NCI-H1436 treated with DMSO at 0.1 percent for 48 hours (cell line): ENCODE measurements around the gene FAM174C.
A peak's percentile ranks its signal among the peaks of the same experiment; 100 is the strongest.

ENCODE experiments used
- DNase-seq: peaks from one replicate; lab custom pipeline; 2025; lab: John Stamatoyannopoulos, UW

FAM174C gene

DNA sequence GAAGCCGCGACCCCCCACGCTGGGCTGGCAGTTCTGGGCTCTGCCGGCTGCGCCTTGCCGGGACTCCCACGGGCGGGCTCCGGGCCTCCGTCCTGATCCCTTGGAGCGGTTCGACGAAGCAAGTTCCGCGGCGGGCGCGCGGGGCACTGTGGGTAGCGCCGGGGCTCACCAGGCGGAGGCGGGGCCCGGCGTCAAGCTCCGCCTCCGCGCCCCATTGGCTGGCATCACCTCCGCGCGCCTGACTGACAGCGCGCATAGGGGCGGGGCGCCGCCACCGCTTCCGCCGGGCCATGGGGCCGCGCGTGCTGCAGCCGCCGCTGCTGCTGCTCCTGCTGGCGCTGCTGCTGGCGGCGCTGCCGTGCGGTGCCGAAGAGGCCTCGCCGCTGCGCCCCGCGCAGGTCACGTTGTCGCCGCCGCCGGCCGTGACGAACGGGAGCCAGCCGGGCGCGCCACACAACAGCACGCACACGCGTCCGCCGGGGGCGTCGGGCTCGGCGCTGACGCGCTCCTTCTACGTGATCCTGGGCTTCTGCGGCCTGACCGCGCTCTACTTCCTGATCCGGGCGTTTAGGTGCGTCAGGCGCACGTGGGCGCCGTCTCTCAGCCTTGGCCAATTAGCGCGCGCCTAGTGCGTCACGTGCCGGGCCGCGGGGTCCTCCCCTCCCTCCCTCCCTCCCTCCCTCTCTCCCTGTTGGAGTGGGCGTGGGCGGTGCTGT is at the start of gene FAM174C:
FAM174C (plus strand) TSS at position 271 of the 716 bp plus-strand sequence; CDS start at position 291, 20 bp downstream.
- DNase-seq: peak; percentile 65

- DNase-seq: no peak
Observed at GRCh38 chr19:1226227-1226518, 49.2 kb upstream of the FAM174C start.

- no peak for DNase-seq
Observed at GRCh38 chr19:1226522-1227303, 48.6 kb upstream of the FAM174C start.

DNA sequence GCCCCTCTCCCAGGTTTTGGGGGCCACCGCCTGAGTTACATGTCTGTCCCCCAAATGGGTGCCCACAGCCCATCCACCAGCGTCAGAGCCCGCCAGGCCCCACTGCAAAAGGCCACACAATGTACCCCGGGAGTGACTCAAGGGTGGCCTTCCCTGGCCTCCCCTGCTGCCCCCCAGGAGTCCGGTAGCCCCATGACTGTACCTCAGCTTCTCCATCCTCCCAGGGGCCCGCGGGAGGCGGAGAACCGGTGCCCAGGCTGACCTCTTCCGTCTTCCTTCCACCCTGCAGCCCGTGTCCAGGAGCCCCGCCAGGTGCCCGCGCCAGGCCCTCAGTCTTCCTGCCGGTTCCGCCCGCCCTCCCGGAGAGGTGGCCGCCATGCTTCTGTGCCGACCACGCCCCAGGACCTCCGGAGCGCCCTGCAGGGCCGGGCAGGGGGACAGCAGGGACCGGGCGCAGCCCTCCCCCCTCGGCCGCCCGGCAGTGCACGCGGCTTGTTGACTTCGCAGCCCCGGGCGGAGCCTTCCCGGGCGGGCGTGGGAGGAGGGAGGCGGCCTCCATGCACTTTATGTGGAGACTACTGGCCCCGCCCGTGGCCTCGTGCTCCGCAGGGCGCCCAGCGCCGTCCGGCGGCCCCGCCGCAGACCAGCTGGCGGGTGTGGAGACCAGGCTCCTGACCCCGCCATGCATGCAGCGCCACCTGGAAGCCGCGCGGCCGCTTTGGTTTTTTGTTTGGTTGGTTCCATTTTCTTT is 47.9 kb upstream of the FAM174C start:
- no peak for DNase-seq

- no peak for DNase-seq
Observed at GRCh38 chr19:1228161-1228957, 47.0 kb upstream of the FAM174C start.

DNA sequence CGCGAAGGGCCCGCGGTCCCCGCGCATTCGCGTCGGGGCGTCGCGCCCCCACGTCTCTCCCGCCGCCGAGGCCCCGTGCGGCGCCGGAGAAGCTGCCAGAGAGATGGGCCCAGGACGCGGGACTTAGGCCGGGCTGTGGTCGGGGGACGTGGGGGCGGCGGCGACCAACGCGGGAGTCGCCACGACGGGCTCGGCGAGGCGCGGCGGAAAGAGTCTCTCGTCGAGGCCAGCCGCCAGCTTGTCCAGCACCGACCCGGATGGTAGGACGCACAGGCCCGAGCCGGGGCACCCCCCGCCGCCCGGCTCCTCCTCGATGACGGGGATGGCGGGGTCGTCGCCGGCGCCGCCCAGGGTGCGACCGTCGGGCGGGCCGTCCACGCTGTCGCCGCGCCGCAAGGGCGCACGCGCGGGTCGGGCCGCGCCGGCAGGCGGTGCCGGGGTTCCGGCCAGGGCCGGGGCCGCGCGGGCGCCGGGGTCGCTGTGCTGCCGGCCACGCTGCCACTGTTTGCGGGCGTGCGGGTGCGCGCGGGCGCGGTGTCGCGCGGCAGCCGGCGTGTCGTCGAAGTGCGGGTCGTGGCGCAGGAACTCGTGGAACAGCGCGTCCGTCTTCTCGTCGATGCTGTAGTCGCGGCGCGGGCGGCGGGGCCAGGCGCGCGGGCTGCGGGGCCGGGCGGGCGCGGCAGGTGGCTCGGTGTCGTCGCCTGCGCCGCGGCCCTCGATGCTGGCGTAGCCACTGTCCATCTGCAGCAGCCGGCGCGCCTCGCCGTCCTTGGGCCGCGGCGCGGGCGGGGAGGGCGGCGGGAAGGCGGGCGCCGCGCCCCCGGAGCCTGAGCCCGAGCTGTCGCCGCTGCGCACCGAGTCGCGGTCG is 46.0 kb upstream of the FAM174C start:
- DNase-seq: no peak

- DNase-seq: no peak
Observed at GRCh38 chr19:1229924-1230782, 45.2 kb upstream of the FAM174C start.

- no peak for DNase-seq
Observed at GRCh38 chr19:1230783-1231489, 44.4 kb upstream of the FAM174C start.

DNA sequence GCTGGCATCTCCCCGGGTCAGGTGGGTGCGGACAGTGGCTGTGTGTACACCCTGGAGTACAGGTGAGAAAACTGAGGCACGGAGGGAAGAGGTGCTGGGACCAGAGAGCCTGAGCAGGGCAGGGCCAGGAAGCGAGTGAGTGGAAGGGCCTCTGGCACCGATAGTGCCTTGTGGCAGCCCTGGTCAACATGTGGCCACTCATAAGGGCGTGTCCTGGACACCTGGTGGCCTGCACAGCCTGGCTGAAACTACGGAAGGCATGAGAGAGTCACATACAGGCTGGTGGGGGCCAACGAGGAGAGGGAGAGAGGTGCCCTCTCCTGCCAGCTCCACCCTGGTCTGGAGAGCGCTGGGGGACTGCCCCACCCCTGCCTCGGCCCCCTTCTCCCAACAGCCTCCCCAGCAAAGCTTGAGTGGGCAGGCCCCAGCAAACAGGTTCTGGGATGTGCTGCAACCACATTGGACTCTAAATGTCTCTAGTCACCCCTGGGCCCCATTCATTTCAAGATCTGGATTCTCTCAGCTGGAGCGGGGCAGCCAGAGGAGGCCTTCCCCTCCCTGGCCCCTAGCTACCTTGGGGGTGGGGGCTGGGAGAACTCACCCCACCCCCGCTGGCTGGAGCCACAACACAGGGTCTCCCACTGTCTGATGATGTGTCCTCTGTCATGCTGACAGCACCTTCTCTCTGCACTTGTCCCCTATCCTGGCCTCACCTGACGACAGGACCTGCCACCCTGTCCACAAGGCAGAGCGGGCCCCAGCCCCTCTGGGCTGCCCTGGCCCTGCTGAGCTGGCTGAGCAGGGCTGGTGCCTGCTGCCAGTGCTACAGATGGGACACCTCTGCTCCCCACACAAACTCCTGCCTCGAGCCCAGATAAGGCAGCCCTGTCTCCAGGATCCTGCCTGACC is 43.3 kb upstream of the FAM174C start:
- DNase-seq: no peak

- no peak for DNase-seq
Observed at GRCh38 chr19:1232652-1233072, 42.7 kb upstream of the FAM174C start.

- DNase-seq: no peak
Observed at GRCh38 chr19:1233115-1233667, 42.1 kb upstream of the FAM174C start.

GRCh38 chr19:1234051-1234954 is 41.0 kb upstream of the FAM174C start:
- no peak for DNase-seq

DNA sequence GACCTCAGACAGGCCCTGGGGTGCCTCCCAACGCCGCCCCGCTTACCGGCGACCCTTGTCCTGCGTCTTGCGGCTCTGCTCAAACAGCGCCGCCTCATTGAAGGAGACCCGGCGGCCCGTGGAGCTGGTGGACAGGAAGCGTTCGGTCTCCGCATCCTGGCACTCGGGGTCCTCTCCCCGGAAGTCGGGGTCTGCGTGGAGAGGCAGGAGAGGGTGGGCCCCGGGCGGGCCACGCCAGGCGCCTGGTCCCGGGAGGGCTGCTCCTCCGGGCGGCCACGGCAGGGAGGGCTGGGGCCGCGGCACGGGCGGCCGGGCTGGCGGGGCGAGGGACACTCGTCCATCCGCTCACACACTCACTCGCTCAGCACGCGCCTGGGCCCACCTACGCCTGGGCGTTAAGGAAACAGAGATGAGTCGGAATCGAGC is 40.4 kb upstream of the FAM174C start:
- DNase-seq: no peak

GRCh38 chr19:1235625-1236538 is 39.4 kb upstream of the FAM174C start:
- no peak for DNase-seq

DNA sequence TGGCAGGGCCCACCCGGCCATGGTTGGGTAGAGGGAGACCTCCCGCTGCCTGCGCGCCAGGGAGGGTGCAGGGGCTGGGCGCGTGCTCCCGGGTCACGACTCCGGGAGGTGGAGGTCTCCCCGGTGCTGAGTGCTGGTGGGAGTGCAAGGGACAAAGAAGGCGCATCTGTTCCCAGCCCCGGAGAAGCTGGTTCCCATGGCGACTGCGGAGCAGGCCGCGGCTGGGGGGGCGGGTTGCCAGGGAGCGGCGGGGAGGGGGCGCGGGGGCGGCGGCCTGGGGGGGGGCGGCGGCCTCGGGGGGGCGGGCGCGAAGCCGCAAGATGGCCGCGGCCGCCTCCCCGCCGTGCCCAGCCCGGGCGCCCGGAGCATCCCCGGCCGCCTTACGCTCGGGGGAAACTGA is 38.8 kb upstream of the FAM174C start:
- DNase-seq: no peak
